T47D (cell line): ENCODE results near the gene MS4A1.
A peak's percentile ranks its signal among the peaks of the same experiment; 100 is the strongest.
"Not testable (repeated sequence)": the region's sequence is repeated elsewhere in the genome, so short reads cannot be mapped to it uniquely, and the experiment has no call there.

Experiments used
- DNase-seq, 2 experiments: peaks; one replicate each; pipeline versions ENCODE4 v3.0.0 to v3.0.0-alpha.2; 2011 to 2012; ENCODE audit warnings: low read depth in 1 of 2, low spot score in 1 of 2
- JUND ChIP-seq: IDR thresholded peaks from 2 replicates; pipeline ENCODE4 v1.6.1; 2012; ENCODE audit warnings: low read depth
- in situ Hi-C: cut with HindIII; loops from 2 replicates; pipeline ENCODE4 v1.10.0; 2016; ENCODE audit warnings: low sequenced_read_pairs, low pct_unique_long_range_greater_than_20kb

The MS4A1 gene

DNA sequence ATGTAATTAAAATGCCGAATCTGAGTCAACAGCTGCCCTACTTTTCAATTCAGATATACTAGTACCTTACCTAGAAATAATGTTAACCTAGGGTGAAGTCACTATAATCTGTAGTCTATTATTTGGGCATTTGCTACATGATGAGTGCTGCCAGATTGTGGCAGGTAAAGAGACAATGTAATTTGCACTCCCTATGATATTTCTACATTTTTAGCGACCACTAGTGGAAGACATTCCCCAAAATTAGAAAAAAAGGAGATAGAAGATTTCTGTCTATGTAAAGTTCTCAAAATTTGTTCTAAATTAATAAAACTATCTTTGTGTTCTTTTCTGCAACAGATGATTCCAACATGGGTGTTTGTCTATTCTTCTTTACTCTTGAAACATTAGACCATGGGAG lies 14.1 kb downstream of the MS4A1 start:
- no peak for DNase-seq
- no peak for TF ChIP-seq JUND
- in situ Hi-C loops, result no loop called here

DNA sequence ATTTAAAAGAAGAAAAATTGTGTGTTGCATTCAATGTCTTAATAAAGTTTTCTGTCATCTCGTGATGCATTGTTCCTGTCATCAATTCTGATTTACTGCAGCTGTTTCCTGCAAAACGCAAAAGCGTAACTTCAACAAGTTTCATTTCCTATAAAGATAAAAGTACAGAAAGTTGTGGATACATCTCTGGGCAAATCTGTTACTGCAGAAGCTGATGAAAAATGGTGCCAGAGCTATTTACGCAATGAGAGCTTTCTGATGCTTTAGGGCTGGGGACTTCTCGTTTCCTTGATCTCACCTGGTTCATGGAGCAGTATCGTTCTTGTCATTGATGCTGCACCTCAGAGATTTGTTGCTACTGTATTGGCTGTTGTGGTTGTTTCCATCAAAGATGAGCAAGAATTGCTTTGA lies 21.4 kb downstream of the MS4A1 start:
- TF ChIP-seq JUND, result no peak
- no peak for DNase-seq
- in situ Hi-C loops, result no loop called here

DNA sequence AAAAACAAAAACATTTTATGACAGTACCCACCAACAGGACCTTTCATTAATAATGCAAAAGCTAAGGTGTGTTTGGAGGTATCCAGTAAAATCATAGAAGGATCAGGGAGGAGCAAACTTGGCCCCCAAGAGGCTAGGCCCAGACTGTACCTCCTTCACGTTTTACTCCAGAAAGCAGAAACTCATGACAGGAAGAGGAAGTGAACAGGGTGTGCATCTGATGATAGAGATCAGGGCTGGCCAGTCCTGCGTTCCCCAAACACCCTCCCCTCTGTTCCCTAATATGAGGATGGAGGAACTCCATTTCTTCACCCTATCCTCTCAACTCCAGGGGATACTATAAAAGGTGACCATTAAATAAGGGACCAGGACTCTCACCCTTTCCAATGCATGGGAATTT lies 26.7 kb downstream of the MS4A1 start:
- no peak for TF ChIP-seq JUND
- in situ Hi-C loops, result no loop called here
- no peak for DNase-seq

DNA sequence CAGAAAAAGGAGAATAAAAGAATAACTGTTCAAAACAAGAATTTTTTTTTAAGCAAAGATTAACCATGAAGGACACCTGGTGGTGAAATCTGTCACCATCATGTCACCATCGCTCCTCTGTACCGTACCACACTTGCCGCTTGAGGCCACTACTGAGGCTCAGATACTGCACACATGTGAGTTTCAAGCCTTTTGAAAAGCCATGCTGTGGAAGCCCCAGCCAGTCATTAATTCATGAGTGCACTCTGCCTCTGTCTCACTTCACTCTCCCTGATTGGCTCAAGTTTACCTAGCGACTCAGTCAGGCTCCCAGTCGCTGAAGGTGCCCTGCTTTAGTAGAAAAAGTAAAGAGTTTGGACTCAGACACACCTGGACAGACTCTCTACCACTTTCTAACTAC lies 30.3 kb downstream of the MS4A1 start:
- in situ Hi-C loops, result no loop called here
- no peak for TF ChIP-seq JUND
- DNase-seq, result peak; percentile 88 to 92

DNA sequence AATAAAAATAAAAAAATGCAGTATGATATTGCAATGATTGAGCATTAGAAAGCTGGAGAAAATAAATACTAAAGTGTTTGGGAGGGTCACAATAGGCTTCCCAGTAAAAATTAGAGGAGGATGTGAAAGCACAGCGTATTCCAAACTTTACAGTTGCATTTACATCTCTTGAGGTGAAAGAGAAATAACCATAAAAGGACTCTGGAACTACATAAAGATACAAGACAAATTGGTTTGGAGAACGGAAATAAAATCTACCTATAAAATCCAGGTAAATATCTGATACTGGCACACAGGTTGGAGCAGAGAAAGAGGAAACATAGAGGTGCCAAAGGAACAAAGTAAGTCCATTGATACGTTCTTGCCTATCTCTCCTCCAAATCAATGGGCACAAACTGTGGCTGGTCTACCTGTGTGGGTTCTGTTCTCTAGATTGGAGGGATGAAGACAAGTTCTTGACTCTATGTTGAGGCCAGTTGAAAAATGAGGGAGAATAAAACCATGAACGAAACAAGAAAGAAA lies 36.9 kb downstream of the MS4A1 start, which contains the start of gene MS4A12:
Gene MS4A12, plus strand, starts transcription at position 291 of the 522 bp plus-strand sequence. CDS start 4,541 bp downstream, outside the sequence.
- DNase-seq, result no peak
- no peak for TF ChIP-seq JUND
- in situ Hi-C loops, result no loop called here

DNA sequence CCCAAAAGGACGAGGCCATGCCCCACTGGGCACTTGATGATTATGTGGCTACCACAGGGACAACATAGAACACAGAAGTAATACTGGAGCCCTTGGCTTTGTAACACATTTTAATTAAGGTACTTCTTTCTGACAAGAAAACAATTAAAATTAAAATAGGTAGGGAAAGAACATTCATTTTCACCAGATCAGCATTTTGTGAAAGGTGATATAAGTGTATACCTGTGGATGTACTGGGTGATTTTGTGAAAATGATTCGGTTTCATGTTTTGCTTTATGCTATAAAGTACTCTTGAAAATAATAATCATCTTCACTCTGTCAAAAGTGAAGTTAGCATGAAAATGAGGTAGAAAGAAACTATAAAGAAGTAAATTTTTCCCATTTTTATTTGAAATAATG lies 37.8 kb downstream of the MS4A1 start:
- no peak for TF ChIP-seq JUND
- DNase-seq, result no peak
- in situ Hi-C loops, result no loop called here

DNA sequence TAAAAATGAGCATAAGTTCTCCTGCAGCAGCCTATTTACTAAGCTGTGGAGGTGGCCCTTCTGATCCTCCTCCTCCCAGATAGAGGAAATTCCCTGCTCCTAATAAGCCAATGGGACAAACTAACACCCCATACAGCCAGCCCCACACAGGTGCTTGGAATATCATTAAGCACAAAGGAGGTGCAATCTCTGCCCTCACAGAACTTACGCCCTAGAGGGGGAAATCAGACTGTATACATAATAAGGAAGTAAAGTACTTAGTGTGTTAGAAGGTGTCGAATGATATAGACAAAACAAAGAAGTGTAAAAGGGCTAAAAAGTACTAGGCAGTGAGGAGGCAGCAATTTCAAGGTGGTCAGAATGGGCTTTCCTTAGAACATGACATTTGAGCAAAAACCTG lies 42.8 kb downstream of the MS4A1 start:
- TF ChIP-seq JUND, result no peak
- no peak for DNase-seq
- in situ Hi-C loops, result no loop called here

DNA sequence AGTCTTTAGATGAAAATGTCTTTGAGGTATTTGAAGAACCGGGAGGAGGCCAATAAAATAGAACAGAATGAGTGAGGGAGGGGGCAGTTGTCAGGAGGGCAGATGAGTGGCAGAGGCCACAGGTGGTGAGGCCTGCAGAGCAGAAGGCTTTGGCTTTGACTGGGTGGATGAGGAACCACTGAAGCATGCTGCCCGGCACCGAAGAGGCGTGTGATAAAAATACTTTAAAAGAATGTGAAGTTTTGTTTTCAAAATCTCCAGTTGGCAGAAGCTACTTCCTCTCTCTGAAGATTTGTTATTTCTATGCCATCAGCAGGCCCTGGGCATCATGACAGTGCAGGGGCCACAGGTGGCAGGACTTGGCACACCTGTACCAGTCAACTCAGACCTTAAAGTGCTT lies 43.2 kb downstream of the MS4A1 start:
- DNase-seq, result no peak
- in situ Hi-C loops, result no loop called here
- TF ChIP-seq JUND, result no peak

DNA sequence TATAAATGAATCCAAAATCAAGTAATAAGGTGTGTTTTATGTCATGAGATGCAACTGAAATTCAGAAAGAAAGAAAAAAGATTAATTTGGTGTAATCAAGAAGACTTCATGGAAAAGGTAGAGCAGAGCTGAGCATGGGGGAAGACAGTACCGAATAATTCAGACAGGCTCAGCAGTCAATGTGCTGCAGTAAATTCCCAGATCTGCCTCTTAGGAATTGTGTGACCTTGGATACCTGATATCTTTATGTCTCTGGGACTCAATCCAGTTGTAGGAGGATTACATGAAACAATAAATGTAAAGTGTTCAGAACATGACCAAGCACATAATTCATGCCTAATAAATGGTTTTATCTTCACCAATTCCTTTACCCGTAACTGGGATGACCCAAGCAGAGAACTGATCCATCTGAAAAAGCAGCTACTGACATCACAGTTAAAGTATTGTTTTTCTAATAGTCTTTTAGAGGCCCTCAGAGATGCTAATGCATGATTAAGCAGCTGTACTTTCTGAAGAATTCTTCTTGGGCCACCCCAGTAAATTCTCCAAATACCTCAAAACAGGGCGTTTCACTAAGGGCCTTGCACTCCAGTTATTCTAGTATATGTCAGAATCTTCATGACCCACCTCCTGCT lies 44.7 kb downstream of the MS4A1 start:
- no peak for DNase-seq
- in situ Hi-C loops, result no loop called here
- TF ChIP-seq JUND, result no peak

DNA sequence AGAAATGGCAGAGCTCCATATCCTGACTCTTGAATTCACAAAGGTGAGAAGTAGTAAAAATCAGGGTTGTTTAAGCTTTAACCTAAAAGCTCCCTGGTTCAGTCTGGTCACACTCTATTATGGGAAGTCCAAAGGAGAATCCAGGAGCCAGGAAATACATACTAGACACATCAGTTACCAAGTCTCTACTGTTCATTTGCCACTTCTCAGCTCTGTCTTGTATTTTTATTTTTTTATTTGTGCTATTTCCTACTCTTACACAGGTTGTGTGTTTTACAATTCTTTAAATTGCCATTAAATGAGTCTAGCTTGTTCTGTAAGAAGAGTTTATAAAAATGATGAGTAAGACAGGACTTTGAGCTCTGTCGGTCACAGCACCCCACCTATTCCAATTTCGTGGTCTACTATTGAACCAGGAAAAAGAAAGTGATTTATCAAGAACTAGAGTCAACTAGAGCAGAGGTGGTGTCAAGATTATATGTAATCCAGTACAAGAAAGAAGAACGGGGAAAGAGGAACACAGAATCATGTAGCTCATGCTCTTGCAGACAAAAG lies 46.7 kb downstream of the MS4A1 start:
- no peak for TF ChIP-seq JUND
- in situ Hi-C loops, result no loop called here
- DNase-seq, result no peak

DNA sequence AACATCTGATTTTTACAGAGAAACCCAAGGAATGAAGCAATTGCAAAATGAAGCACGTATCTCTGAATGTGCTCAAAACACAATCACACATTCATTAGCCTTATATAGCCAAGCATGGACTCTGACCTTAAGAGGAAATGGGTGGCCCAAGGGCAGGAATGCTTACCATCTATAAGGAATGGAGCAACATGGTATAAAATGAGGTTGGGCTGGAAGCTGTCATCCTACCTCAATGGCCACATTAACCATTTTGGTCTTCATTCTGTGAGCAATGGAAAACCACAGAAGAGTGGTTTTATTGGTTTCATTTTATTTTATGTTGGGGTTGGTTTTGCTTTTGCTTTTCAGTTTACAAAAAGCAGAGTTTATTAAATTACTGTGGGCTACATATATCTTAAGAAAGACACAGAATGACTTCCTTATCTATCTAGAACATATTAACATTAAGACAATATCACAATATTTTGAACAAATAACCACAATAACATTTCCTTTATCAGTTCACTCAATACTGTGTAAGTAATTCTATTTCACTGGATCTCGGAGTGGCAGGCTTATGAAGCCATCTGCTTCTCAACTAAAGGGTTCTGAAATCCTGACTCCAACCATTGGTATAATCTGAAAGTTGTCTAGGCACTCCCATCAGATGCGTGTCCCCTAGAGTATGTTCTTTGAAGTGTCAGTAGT lies 48.7 kb downstream of the MS4A1 start:
- in situ Hi-C loops, result no loop called here
- no peak for TF ChIP-seq JUND
- no peak for DNase-seq

DNA sequence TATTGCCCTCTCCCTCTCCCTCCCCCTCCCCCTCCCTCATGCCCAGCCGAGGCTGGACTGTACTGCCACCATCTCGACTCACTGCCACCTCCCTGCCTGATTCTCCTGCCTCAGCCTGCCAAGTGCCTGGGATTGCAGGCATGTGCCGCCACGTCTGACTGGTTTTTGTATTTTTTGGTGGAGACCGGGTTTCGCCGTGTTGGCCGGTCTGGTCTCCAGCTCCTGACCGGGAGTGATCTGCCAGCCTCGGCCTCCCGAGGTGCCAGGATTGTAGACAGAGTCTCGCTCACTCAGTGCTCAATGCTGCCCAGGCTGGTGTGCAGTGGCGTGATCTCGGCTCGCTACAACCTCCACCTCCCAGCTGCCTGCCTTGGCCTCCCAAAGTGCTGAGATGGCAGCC lies 54.0 kb downstream of the MS4A1 start:
- DNase-seq, in situ Hi-C loops: not testable (repeated sequence)

DNA sequence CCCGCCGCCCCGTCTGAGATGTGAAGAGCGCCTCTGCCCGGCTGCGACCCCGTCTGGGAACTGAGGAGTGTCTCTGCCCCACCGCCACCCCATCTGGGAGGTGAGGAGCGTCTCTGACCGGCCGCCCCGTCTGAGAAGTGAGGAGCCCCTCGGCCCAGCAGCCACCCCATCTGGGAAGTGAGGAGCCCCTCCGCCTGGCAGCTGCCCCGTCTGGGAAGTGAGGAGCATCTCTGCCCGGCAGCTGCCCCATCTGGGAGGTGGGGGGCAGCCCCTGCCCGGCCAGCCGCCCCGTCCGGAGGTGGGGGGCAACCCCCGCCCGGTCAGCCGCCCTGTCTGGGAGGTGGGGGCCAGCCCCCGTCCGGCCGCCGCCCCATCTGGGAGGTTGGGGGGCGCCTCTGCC lies 54.6 kb downstream of the MS4A1 start:
- DNase-seq, in situ Hi-C loops: not testable (repeated sequence)
